ENCODE measurements around the gene ZNF746. TPM values are rescaled to one million over a fixed set of nuclear protein-coding genes. Genes with fewer than 3 reads are reported as not detected.

The ZNF746 gene
- polyA plus RNA-seq, 1 donor (not counting 4 experiments of a cell fraction or from before 2014, with no cell fraction given), result 7.0 TPM

DNA sequence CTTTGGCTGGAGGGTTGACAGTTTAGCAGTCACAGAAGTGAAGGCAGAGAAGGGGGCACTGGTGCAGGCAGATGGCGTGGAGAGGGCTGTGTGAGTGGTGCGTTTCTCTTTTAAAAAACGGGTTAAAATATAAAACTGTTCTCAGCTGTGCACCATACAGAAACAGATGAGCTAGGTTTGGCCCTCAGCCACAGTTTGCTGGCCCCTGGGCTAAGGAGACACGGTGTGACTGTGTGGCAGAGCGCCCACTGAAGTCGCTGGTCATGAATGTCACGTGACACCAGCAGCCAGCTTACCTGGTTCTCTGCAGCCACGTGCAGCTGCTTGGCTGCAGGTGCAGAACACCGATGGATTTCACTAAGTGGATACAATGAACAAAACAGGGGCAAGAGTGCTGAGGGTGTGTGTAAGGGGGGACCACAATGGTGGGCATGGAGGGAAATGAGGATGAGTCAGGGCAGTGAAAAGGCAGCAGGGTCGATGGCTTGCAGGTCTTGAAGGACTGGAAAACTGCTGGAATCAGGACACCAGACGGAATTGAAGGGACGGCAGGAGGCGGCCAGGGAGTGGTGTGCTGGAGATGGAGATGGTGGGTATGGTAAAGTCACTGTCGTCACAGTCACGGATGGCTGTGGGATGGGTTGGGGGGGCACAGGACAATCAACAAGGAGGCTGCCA is 7.4 kb downstream of the ZNF746 start:
- H3K4me3 ChIP-seq (ENCODE audit: control insufficient read depth in 2 of 3, extremely low read depth in 1 of 3, insufficient read depth in 2 of 3, low read depth in 1 of 3, low read length in 3 of 3), result no peak overlapping the region
- H3K9ac ChIP-seq (ENCODE audit: control insufficient read depth, extremely low read depth, insufficient read depth, low read length), result no peak overlapping the region
- H3K9me1 ChIP-seq (ENCODE audit: control insufficient read depth, extremely low read depth, insufficient read depth, low read length), result no peaks in the 10 kb centered on the region
- peaks cover 24% of the 10 kb centered on the region for H3K79me2 ChIP-seq (ENCODE audit: control insufficient read depth, insufficient read depth, low read length)
- peaks cover 36 to 42% of the 10 kb centered on the region in 2 experiments for H3K36me3 ChIP-seq (ENCODE audit: control insufficient read depth in 2 of 2, extremely low read depth in 1 of 2, insufficient read depth in 2 of 2, low read length in 2 of 2)
- no peak for FAIRE-seq
- H3K27me3 ChIP-seq (ENCODE audit: control insufficient read depth, extremely low read depth, insufficient read depth, low read length), result no peaks in the 10 kb centered on the region
- H2AFZ ChIP-seq (ENCODE audit: control insufficient read depth, low read length), result no peak overlapping the region
- no peaks in the 10 kb centered on the region for H4K20me1 ChIP-seq (ENCODE audit: control insufficient read depth, extremely low read depth, insufficient read depth, low read length)
- H3K4me2 ChIP-seq (ENCODE audit: control insufficient read depth, extremely low read depth, insufficient read depth, low read depth, low read length), result no peak overlapping the region
- no peak overlapping the region for H3K27ac ChIP-seq (ENCODE audit: control insufficient read depth, insufficient read depth, low read length)
- TF ChIP-seq EZH2 (IDR thresholded peaks at IDR 0.05; ENCODE audit: low read length), result no peak
- TF ChIP-seq, protein P1, sequence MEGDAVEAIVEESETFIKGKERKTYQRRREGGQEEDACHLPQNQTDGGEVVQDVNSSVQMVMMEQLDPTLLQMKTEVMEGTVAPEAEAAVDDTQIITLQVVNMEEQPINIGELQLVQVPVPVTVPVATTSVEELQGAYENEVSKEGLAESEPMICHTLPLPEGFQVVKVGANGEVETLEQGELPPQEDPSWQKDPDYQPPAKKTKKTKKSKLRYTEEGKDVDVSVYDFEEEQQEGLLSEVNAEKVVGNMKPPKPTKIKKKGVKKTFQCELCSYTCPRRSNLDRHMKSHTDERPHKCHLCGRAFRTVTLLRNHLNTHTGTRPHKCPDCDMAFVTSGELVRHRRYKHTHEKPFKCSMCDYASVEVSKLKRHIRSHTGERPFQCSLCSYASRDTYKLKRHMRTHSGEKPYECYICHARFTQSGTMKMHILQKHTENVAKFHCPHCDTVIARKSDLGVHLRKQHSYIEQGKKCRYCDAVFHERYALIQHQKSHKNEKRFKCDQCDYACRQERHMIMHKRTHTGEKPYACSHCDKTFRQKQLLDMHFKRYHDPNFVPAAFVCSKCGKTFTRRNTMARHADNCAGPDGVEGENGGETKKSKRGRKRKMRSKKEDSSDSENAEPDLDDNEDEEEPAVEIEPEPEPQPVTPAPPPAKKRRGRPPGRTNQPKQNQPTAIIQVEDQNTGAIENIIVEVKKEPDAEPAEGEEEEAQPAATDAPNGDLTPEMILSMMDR (optimal IDR thresholded peaks at IDR 0.05 in 1 of 3, IDR thresholded peaks at IDR 0.05 in 1 of 3, conservative IDR thresholded peaks at IDR 0.05 in 1 of 3; ENCODE audit: extremely low read depth in 1 of 3, insufficient read depth in 2 of 3, low read length in 3 of 3), result no peak
- dilution Hi-C loops (cut with MboI; ENCODE audit: extremely low pct_ligation_motif_present, low sequenced_read_pairs), result no loop called here
- DNase-seq (ENCODE audit: low read depth, low spot score), result no peak
- no peaks in the 10 kb centered on the region for H3K9me3 ChIP-seq (ENCODE audit: control insufficient read depth, low read depth, low read length)
- H3K4me1 ChIP-seq (ENCODE audit: control insufficient read depth, extremely low read depth, insufficient read depth, low read length), result no peaks in the 10 kb centered on the region

DNA sequence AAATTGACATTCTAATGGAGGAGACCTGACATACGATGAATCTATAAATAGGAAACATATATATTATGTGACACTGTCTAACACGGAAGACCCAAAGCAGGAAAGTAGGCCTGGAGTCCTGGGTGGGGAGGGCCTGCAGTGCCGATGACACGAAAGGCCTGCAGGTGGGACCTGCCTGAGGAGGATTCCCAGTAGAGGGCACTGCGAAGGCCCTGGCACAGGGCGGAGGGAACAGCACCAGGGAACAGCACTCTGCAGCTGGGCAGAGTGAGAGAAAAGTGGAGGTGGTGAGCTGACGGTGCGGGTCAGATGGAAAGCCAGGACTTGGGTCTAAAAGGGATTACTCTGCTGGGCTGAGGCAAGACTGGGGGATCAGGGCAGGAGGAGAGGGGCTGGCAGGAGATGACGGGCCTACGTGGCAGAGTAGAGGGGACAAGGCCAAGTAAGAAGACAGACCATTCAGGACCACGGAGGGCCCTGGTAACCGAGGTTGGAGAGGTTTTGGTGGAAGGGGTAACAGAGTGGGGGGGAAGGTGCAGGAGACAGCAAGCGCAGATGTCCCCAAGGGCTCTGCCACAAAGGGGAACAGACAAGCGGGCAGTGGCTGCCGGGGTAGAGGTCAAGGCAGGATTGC is 8.1 kb downstream of the ZNF746 start:
- dilution Hi-C loops (cut with MboI; ENCODE audit: extremely low pct_ligation_motif_present, low sequenced_read_pairs), result no loop called here
- Histone ChIP-seq H3K4me2 (ENCODE audit: control insufficient read depth, extremely low read depth, insufficient read depth, low read depth, low read length) (no peak overlapping the region), H3K4me1 (ENCODE audit: control insufficient read depth, extremely low read depth, insufficient read depth, low read length) (no peaks in the 10 kb centered on the region), H3K9me3 (ENCODE audit: control insufficient read depth, low read depth, low read length) (no peaks in the 10 kb centered on the region), H2AFZ (ENCODE audit: control insufficient read depth, low read length) (no peak overlapping the region), H3K4me3 (ENCODE audit: control insufficient read depth in 2 of 3, extremely low read depth in 1 of 3, insufficient read depth in 2 of 3, low read depth in 1 of 3, low read length in 3 of 3) (no peak overlapping the region), H3K27ac (ENCODE audit: control insufficient read depth, insufficient read depth, low read length) (no peak overlapping the region), H3K9me1 (ENCODE audit: control insufficient read depth, extremely low read depth, insufficient read depth, low read length) (no peaks in the 10 kb centered on the region), H3K9ac (ENCODE audit: control insufficient read depth, extremely low read depth, insufficient read depth, low read length) (no peak overlapping the region), H3K36me3 (ENCODE audit: control insufficient read depth in 2 of 2, extremely low read depth in 1 of 2, insufficient read depth in 2 of 2, low read length in 2 of 2) (peaks cover 36 to 42% of the 10 kb centered on the region in 2 experiments), H3K27me3 (ENCODE audit: control insufficient read depth, extremely low read depth, insufficient read depth, low read length) (no peaks in the 10 kb centered on the region), H4K20me1 (ENCODE audit: control insufficient read depth, extremely low read depth, insufficient read depth, low read length) (no peaks in the 10 kb centered on the region), H3K79me2 (ENCODE audit: control insufficient read depth, insufficient read depth, low read length) (peaks cover 17% of the 10 kb centered on the region)
- DNase-seq (ENCODE audit: low read depth, low spot score) (no peak), FAIRE-seq (no peak)
- TF ChIP-seq EZH2 (IDR thresholded peaks at IDR 0.05; ENCODE audit: low read length), result no peak
- TF ChIP-seq, protein P1 (optimal IDR thresholded peaks at IDR 0.05 in 1 of 3, IDR thresholded peaks at IDR 0.05 in 1 of 3, conservative IDR thresholded peaks at IDR 0.05 in 1 of 3; ENCODE audit: extremely low read depth in 1 of 3, insufficient read depth in 2 of 3, low read length in 3 of 3), result peak; percentile 31 to 52 (median 32)

Measured in keratinocyte (primary cell).